ENCODE data around the gene GPR137B. TPM values are rescaled to one million over a fixed set of nuclear protein-coding genes. Genes with fewer than 3 reads are reported as not detected.

Gene GPR137B
- total RNA-seq, 1 donor from 2014 or later, result 16.0 TPM

- TF ChIP-seq CTCF (conservative IDR thresholded peaks at IDR 0.05), result no peak
- H3K36me3 Mint-ChIP-seq, result peaks cover 34% of the 10 kb centered on the region
- no peaks in the 10 kb centered on the region for H3K27me3 Mint-ChIP-seq
- no peak overlapping the region for H3K4me3 Mint-ChIP-seq
- DNase-seq (ENCODE audit: extremely low spot score, unreplicated experiment), result no peak
- H3K9me3 Mint-ChIP-seq, result peaks cover 9% of the 10 kb centered on the region
- H3K27ac Mint-ChIP-seq, result no peak overlapping the region
- peaks cover 3% of the 10 kb centered on the region for H3K4me1 Mint-ChIP-seq (ENCODE audit: unreplicated experiment)
These were observed 23.7 kb downstream of the GPR137B start for GRCh38 chr1:236166041-236166440.

GRCh38 chr1:236167154-236167553 is 24.8 kb downstream of the GPR137B start:
- peaks cover 23% of the 10 kb centered on the region for H3K36me3 Mint-ChIP-seq
- no peak for DNase-seq (ENCODE audit: extremely low spot score, unreplicated experiment)
- peaks cover under 1% of the 10 kb centered on the region for H3K9me3 Mint-ChIP-seq
- H3K27me3 Mint-ChIP-seq, result no peaks in the 10 kb centered on the region
- TF ChIP-seq CTCF (conservative IDR thresholded peaks at IDR 0.05), result no peak
- no peak overlapping the region for H3K27ac Mint-ChIP-seq
- H3K4me3 Mint-ChIP-seq, result no peak overlapping the region
- peaks cover 5% of the 10 kb centered on the region for H3K4me1 Mint-ChIP-seq (ENCODE audit: unreplicated experiment)

- H3K27me3 Mint-ChIP-seq, result no peaks in the 10 kb centered on the region
- peaks cover 9% of the 10 kb centered on the region for H3K4me1 Mint-ChIP-seq (ENCODE audit: unreplicated experiment)
- H3K27ac Mint-ChIP-seq, result no peak overlapping the region
- DNase-seq (ENCODE audit: extremely low spot score, unreplicated experiment), result peak; percentile 42
- no peaks in the 10 kb centered on the region for H3K9me3 Mint-ChIP-seq
- H3K36me3 Mint-ChIP-seq, result peaks cover 23% of the 10 kb centered on the region
- H3K4me3 Mint-ChIP-seq, result no peak overlapping the region
- TF ChIP-seq CTCF (conservative IDR thresholded peaks at IDR 0.05), result no peak
These were observed 25.2 kb downstream of the GPR137B start for GRCh38 chr1:236167578-236167977.

- no peak for DNase-seq (ENCODE audit: extremely low spot score, unreplicated experiment)
- Mint-ChIP-seq H3K4me1 (ENCODE audit: unreplicated experiment) (peaks cover 13% of the 10 kb centered on the region), H3K4me3 (no peak overlapping the region), H3K9me3 (no peaks in the 10 kb centered on the region), H3K27me3 (no peaks in the 10 kb centered on the region), H3K36me3 (peaks cover 17% of the 10 kb centered on the region), H3K27ac (no peak overlapping the region)
- no peak for TF ChIP-seq CTCF (conservative IDR thresholded peaks at IDR 0.05)
These were observed 26.5 kb downstream of the GPR137B start for GRCh38 chr1:236168716-236169429.

GRCh38 chr1:236172041-236172579 is 29.8 kb downstream of the GPR137B start:
- no peaks in the 10 kb centered on the region for H3K27me3 Mint-ChIP-seq
- peaks cover 36% of the 10 kb centered on the region for H3K4me1 Mint-ChIP-seq (ENCODE audit: unreplicated experiment)
- DNase-seq (ENCODE audit: extremely low spot score, unreplicated experiment), result no peak
- H3K9me3 Mint-ChIP-seq, result no peaks in the 10 kb centered on the region
- H3K36me3 Mint-ChIP-seq, result peaks cover 19% of the 10 kb centered on the region
- TF ChIP-seq CTCF (conservative IDR thresholded peaks at IDR 0.05), result no peak
- no peak overlapping the region for H3K4me3 Mint-ChIP-seq
- peak overlapping the region; percentile 20 for H3K27ac Mint-ChIP-seq

Data from type B pancreatic cell (in vitro differentiated cells).